T-helper 1 cell (primary cell): ENCODE results near the gene CDX2.
A peak's percentile ranks its signal among the peaks of the same experiment; 100 is the strongest.

Source experiments
- DNase-seq, 5 donors: peaks; one replicate each; pipeline ENCODE4 v3.0.0-alpha.2; 2012 to 2020

The CDX2 gene

GRCh38 chr13:27927444-27928352 is 41.4 kb downstream of the CDX2 start:
- no peak for DNase-seq

- no peak for DNase-seq
Measured at GRCh38 chr13:27926644-27927434, 42.3 kb downstream of the CDX2 start.

GRCh38 chr13:27925220-27925991 is 43.7 kb downstream of the CDX2 start:
- DNase-seq: no peak

GRCh38 chr13:27924529-27925141 is 44.5 kb downstream of the CDX2 start:
- DNase-seq: no peak

- no peak for DNase-seq
Measured at GRCh38 chr13:27923794-27924528, 45.2 kb downstream of the CDX2 start.

DNA sequence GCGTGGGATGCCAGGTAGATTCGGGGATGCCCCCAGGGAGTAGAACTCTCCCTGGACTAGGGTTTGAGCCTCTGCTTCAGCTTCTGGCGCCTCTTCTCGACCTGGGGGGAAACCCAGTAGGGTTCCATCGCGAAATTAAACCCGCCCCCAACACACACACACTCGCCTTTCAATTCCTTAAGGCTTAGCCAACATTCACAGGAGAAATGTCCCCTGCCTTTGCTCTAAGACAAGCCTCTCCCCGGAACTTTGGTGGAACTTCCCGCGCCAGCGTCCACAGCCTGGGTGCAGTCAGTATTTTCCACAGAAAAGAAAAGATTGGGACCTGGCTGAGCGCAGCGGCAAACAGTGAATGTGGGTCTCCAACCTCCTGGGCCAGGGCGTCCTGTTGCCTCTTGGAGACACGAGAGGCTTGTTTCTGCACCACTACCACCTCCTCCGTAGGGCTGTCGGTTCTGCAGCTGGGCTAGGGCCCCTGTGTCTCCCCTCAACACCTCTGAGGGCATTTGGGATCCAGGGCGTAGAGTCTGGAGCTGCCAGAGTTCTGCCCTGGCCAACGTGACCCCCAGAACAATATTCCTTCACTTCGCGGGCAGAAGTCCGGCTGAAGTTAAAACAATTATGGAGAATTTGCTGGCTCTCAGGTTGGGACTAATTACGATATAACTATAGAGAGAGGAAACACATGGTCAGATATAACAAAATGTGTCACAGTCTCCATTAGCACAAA is 46.1 kb downstream of the CDX2 start:
- DNase-seq: no peak

- DNase-seq: no peak
Measured at GRCh38 chr13:27921961-27922882, 46.9 kb downstream of the CDX2 start.

- peak in 1 of 5 donors; percentile 20 for DNase-seq
Measured at GRCh38 chr13:27921421-27921960, 47.6 kb downstream of the CDX2 start.

- no peak for DNase-seq
Measured at GRCh38 chr13:27920677-27921420, 48.3 kb downstream of the CDX2 start.

- no peak for DNase-seq
Measured at GRCh38 chr13:27919934-27920676, 49.0 kb downstream of the CDX2 start, which contains the start of gene PDX1. Gene PDX1 (plus strand): TSS chr13:27920000. CDS start chr13:27920139, 139 bp downstream.

GRCh38 chr13:27919659-27919933 is 49.5 kb downstream of the CDX2 start:
- DNase-seq: no peak

DNA sequence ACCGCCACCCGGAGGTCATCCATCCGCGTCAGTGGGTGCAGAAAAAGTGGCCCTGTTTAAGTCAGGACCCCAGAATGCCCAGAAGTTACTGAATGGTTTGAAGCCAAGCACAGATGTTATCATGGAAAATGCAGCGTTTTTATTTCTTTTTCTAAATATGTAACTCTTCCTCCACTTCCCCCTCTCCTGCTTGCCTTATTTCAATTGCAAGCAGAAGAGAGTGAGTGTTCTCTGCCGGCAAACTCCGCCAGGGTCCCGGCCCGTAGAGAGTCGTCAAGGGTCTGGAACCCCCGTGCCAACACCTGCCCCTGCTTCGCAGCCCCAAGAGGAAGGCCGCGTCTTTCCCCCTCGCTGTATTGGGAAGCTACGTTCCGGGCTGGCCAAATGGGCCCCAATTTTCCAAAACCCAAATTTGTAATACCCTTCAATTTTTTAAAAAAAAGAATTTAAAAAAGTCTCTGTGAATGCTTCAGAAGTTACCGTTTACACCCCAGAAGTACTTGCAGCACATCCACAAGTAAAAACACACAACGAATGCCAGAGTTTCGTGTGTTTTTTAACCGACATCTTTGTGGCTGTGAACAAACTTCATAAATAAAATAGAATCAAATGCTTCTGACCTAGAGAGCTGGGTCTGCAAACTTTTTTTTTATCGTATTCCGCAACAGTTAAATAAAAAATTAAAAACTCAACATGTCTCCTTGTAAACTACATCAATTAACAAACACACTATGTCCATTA is 50.0 kb downstream of the CDX2 start:
- no peak for DNase-seq

DNA sequence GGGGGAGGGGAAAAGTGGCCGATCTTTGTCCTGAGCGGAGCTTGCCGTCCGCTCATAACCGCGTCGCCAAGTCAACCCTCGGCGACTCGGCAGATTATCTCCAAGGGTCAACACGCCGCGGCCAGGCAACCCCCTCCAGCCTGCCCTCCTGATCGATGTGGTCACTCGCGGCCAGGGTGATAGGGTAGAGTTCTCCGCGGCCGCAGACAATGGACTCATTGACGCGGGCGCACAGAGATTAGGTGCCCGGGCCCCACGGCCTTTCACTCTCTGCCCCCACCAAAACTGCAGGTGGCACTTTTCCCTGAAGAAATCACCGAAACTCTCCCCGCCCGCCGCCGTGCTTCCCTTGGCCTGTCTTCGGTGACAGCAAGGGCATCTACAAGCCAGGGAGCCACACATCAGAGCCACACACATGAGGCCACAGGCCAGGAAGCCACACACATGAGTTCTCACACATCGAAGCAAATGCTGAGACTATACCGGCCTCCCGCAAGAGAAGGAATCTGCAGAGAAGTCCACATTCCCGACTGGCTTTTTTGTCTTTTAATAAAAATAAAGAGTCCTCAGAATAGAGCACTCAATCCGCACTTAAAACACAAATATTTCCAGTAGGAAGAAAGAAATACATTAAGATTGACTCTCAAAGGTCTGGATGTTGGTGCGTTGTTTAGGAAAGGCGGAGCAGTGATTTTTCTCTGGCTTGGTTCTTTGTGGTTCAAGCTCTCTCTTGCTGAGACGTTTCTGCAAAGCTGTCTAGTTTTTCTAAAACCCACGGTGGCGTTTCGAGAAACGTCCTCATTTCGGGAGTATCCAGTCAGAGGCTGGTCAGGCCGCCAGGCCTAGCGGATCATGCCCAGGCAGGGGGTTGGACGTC is 50.8 kb downstream of the CDX2 start:
- no peak for DNase-seq

DNA sequence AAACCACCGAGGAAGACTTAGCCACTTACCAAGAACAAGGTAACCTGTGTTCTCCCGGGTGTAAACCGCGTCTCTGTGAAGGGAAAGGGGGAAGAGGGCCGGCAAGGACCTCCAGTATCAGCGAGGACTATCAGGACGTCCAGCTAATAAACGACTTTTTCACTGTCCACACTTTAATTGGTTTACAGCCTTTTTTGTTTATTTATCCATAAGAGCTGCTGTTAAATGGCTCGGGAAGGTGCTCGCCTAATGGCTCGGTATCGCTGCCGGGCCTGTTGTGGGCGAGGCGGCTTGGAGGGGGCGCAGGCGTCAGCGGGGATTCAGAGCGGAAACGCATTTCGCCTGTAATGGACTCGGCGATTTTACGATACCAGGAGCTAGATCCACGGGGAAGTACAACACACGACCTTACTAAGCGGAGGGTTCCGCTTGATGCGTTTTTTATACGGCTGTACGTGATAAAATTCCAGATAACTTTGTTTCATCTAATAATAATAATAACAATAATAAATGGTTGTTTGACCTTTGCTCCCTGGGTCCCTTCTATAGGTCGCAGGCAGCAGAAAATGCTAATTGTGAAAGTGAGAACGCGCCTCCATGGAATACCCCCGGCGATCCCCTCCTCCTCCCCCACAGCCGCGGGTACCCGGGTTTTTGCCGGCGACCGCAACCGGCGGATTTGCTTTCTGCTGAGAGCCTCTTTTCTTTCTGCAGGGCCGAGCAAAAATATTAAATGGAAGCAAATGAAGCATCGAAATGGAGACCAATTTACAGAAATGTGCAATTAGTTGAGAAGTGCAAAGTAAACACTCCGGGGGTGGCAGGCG is 51.8 kb downstream of the CDX2 start:
- no peak for DNase-seq
